Mammary epithelial cell (primary cell): ENCODE measurements around the gene TEX13D.

Experiments
- EZH2 ChIP-seq: IDR thresholded peaks from 2 replicates; pipeline ENCODE4 v1.6.1; 2012; ENCODE audit warnings: low read length, inconsistent platforms, borderline replicate concordance
- TF ChIP-seq, protein P1 (sequence below), 2 donors: IDR thresholded peaks in 1 of 2; conservative IDR thresholded peaks in 1 of 2; 2 replicates each; pipeline ENCODE4 v1.5.1; 2011 to 2012; ENCODE audit warnings: inconsistent platforms in 2 of 2, low read length in 2 of 2, mild to moderate bottlenecking in 2 of 2, control low read depth in 1 of 2, low read depth in 1 of 2; ENCODE audit not compliant: insufficient read depth in 1 of 2; ENCODE audit errors: extremely low read depth in 1 of 2

DNA sequence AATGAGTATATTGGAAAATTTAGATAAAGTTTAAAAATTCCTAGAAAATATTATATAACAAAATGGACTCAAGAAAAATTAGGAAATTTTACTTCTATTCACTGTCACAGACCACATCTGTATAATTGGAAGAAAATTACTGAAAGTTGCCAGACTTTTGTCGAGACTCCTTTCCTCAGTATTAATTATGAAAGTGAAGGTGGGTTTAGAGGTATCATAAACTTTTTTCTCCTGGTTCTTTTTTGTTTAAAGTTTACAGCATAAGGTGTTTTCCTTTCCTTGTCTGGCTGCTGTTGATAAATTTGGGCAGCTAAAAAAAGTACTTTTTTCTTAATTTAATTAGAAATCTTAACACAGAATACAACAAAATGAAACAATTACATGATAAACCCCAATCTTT, 6.7 kb upstream of the TEX13D start:
- TF ChIP-seq, protein P1, sequence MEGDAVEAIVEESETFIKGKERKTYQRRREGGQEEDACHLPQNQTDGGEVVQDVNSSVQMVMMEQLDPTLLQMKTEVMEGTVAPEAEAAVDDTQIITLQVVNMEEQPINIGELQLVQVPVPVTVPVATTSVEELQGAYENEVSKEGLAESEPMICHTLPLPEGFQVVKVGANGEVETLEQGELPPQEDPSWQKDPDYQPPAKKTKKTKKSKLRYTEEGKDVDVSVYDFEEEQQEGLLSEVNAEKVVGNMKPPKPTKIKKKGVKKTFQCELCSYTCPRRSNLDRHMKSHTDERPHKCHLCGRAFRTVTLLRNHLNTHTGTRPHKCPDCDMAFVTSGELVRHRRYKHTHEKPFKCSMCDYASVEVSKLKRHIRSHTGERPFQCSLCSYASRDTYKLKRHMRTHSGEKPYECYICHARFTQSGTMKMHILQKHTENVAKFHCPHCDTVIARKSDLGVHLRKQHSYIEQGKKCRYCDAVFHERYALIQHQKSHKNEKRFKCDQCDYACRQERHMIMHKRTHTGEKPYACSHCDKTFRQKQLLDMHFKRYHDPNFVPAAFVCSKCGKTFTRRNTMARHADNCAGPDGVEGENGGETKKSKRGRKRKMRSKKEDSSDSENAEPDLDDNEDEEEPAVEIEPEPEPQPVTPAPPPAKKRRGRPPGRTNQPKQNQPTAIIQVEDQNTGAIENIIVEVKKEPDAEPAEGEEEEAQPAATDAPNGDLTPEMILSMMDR (conservative IDR thresholded peaks at IDR 0.05 in 1 of 2, IDR thresholded peaks at IDR 0.05 in 1 of 2; ENCODE audit: extremely low read depth in 1 of 2, insufficient read depth in 1 of 2, low read depth in 1 of 2, low read length in 2 of 2) = no peak
- no peak for TF ChIP-seq EZH2
